ENCODE measurements around the gene C1orf174.

C1orf174 gene

GRCh38 chr1:3910857-3911845, 11.1 kb upstream of the C1orf174 start:
- no peak overlapping the region for H3K4me3 ChIP-seq (ENCODE audit: low read depth, low read length)

- no peak overlapping the region for H3K4me3 ChIP-seq (ENCODE audit: low read depth, low read length)
These were observed 10.1 kb upstream of the C1orf174 start for GRCh38 chr1:3910049-3910731.

GRCh38 chr1:3909615-3910014, 9.5 kb upstream of the C1orf174 start:
- no peak overlapping the region for H3K4me3 ChIP-seq (ENCODE audit: low read depth, low read length)

GRCh38 chr1:3908886-3909517, 8.9 kb upstream of the C1orf174 start:
- H3K4me3 ChIP-seq (ENCODE audit: low read depth, low read length): no peak overlapping the region

- H3K4me3 ChIP-seq (ENCODE audit: low read depth, low read length): no peak overlapping the region
These were observed 7.6 kb upstream of the C1orf174 start for GRCh38 chr1:3907621-3908165.

- no peak overlapping the region for H3K4me3 ChIP-seq (ENCODE audit: low read depth, low read length)
These were observed 7.0 kb upstream of the C1orf174 start for GRCh38 chr1:3907031-3907534.

GRCh38 chr1:3906672-3907020, 6.6 kb upstream of the C1orf174 start:
- H3K4me3 ChIP-seq (ENCODE audit: low read depth, low read length): no peak overlapping the region

GRCh38 chr1:3905953-3906671, 6.0 kb upstream of the C1orf174 start:
- no peak overlapping the region for H3K4me3 ChIP-seq (ENCODE audit: low read depth, low read length)

GRCh38 chr1:3905266-3905952, 5.3 kb upstream of the C1orf174 start:
- H3K4me3 ChIP-seq (ENCODE audit: low read depth, low read length): no peak overlapping the region

- H3K4me3 ChIP-seq (ENCODE audit: low read depth, low read length): no peak overlapping the region
These were observed 4.7 kb upstream of the C1orf174 start for GRCh38 chr1:3904843-3905185.

- H3K4me3 ChIP-seq (ENCODE audit: low read depth, low read length): no peak overlapping the region
These were observed 4.2 kb upstream of the C1orf174 start for GRCh38 chr1:3904006-3904842.

- no peak overlapping the region for H3K4me3 ChIP-seq (ENCODE audit: low read depth, low read length)
These were observed 3.3 kb upstream of the C1orf174 start for GRCh38 chr1:3903141-3904005.

GRCh38 chr1:3902571-3903091, 2.6 kb upstream of the C1orf174 start:
- H3K4me3 ChIP-seq (ENCODE audit: low read depth, low read length): no peak overlapping the region

GRCh38 chr1:3902111-3902511, 2.0 kb upstream of the C1orf174 start:
- no peak overlapping the region for H3K4me3 ChIP-seq (ENCODE audit: low read depth, low read length)

- peak overlapping the region; percentile 78 for H3K4me3 ChIP-seq (ENCODE audit: low read depth, low read length)
These were observed 977 bp upstream of the C1orf174 start for GRCh38 chr1:3900969-3901529.

GRCh38 chr1:3899754-3900149, 320 bp downstream of the C1orf174 start:
- H3K4me3 ChIP-seq (ENCODE audit: low read depth, low read length): peak overlapping the region; percentile 78

GRCh38 chr1:3898994-3899753, 898 bp downstream of the C1orf174 start:
- peak overlapping the region; percentile 78 for H3K4me3 ChIP-seq (ENCODE audit: low read depth, low read length)
